Measurements from ENCODE around the gene ATP6V0E1.

DNA sequence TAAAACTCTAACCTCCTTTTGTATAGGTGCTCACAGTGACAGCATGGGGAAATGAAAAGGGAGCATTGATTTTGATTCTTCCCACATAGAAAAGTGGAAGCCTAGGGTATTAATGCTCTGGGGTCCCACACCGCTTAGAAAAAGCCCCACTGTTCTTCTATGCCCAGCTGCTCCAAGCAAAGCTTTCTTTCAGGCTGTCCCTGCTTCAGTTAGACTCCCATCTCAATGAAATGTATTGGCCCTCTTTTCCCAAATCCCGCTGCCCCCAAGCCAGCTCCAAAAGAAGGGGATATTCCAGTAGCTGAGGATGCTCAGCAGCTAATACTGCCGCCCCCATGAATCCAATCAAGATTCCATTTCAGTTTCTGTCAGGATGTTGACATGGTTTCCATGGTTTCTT is 55.6 kb downstream of the ATP6V0E1 start:
- TF ChIP-seq, protein P1, sequence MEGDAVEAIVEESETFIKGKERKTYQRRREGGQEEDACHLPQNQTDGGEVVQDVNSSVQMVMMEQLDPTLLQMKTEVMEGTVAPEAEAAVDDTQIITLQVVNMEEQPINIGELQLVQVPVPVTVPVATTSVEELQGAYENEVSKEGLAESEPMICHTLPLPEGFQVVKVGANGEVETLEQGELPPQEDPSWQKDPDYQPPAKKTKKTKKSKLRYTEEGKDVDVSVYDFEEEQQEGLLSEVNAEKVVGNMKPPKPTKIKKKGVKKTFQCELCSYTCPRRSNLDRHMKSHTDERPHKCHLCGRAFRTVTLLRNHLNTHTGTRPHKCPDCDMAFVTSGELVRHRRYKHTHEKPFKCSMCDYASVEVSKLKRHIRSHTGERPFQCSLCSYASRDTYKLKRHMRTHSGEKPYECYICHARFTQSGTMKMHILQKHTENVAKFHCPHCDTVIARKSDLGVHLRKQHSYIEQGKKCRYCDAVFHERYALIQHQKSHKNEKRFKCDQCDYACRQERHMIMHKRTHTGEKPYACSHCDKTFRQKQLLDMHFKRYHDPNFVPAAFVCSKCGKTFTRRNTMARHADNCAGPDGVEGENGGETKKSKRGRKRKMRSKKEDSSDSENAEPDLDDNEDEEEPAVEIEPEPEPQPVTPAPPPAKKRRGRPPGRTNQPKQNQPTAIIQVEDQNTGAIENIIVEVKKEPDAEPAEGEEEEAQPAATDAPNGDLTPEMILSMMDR (IDR thresholded peaks at IDR 0.05; ENCODE audit: low read length), result no peak
- no peak for TF ChIP-seq EZH2 (optimal IDR thresholded peaks at IDR 0.05; ENCODE audit: low read depth, low read length)
